NT2/D1 (cell line): ENCODE results near the gene ALDH1B1.

ENCODE experiments used
- SUZ12 ChIP-seq: IDR thresholded peaks from 2 replicates; pipeline ENCODE4 v1.6.1; 2011; ENCODE audit not compliant: insufficient read length, insufficient read depth; ENCODE audit errors: extremely low read depth
- YY1 ChIP-seq: IDR thresholded peaks from 2 replicates; pipeline ENCODE4 v1.6.1; 2011; ENCODE audit not compliant: insufficient read length, insufficient read depth
- ZNF274 ChIP-seq: IDR thresholded peaks from 2 replicates; pipeline ENCODE4 v1.6.1; 2011; ENCODE audit warnings: mild to moderate bottlenecking, low read depth, low read length

- TF ChIP-seq YY1, result no peak
- no peak for TF ChIP-seq ZNF274
- no peak for TF ChIP-seq SUZ12
These were observed 37.4 kb upstream of the ALDH1B1 start for GRCh38 chr9:38355115-38355514.
